HG02623 (cell line): ENCODE results near the gene ALDH18A1.

Experiments used
- ATAC-seq: cut with Tn5 transposase; IDR thresholded peaks from one replicate; pipeline ENCODE4 v1.9.1; 2021; ENCODE audit warnings: moderate library complexity; ENCODE audit not compliant: unreplicated experiment

ALDH18A1 gene

DNA sequence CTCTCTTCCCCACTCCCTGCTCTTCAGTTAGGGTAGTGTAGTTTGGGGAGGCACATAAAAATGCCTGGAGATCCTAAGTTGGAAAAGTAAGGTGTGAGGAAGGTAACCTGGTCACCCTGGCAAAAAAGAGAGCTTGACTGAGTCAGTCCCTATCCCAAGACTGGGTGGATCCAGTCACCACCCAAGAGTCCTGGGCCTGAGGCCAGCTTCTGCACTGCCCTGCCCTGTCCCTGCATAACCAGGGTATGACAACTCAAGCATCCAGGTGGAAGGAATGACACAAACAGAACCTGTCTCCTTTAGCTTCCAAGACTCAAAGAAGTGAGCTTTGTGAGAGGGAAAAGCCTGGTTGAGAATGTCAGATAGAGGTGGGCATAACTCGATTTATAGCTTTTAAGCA lies 68.5 kb downstream of the ALDH18A1 start:
- ATAC-seq: no peak

DNA sequence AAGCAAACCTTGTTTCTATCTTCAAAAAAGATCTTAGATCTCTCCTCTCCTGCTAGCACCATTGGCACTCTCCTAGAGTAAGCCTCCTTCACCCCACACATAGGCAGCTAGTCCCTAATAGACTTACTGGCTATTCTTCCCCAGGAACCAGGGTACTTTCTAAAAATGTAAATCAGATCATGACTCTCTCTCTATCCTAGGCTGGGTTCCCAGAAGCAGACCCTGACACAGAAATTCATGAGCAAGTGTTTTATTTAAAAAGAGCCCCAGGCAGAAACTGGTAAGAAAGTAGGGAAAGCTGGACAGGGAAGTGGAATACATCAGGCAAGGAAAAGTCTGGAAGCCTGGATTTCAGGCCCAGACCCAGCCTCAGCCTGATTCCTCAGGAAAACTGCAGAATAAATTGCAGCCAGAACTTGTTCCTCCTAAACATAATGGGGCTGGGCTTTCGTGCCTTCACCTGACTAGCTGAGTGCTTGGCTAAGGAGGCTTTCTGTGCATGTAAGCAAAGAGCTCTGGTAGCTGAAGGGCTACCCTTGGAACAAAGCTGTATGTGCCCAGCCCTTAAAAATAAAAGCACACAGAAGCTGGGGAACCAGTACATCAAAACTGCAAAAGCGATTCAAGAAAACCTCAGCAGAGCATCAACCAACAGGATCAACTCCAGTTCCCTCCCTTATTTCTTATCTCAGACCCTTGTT lies 76.5 kb downstream of the ALDH18A1 start:
- ATAC-seq: no peak

DNA sequence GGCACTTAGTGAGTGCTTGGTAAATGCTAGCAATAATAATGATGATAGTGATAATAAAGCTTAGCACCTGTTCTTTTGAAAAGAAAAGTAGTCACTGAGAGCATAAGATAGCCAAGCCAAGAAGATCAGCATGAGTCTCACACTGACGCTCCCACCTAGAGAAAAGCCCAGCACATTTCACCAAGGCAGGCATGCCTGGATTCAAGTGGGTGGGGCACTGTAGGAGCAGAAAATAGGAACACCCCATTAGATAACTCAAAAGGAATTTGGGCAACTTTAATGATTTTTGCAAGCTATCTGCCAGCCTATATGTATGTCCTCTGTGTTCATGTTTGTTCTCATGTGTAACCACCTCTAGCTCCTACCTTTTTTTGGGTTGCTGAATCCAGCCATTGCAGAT lies 77.2 kb downstream of the ALDH18A1 start:
- ATAC-seq: no peak

DNA sequence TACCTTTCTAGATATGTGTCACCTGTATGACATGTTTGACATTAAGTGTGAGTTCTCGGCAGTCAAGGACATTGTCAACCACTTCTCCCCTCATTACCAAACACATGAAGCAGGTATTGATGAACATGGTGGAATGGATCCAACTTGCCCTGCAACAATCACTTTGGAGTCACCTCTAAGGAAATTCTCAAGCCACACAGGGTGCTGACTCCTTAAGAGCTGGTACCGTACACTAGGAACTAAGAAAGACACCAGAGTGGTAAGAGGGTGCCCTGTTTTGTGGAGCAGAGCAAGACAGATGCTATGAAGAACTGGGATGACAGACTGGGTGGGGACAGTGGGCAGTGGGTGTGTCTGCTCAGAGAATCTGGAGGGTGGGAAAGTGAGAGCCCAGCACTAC lies 77.9 kb downstream of the ALDH18A1 start:
- no peak for ATAC-seq

DNA sequence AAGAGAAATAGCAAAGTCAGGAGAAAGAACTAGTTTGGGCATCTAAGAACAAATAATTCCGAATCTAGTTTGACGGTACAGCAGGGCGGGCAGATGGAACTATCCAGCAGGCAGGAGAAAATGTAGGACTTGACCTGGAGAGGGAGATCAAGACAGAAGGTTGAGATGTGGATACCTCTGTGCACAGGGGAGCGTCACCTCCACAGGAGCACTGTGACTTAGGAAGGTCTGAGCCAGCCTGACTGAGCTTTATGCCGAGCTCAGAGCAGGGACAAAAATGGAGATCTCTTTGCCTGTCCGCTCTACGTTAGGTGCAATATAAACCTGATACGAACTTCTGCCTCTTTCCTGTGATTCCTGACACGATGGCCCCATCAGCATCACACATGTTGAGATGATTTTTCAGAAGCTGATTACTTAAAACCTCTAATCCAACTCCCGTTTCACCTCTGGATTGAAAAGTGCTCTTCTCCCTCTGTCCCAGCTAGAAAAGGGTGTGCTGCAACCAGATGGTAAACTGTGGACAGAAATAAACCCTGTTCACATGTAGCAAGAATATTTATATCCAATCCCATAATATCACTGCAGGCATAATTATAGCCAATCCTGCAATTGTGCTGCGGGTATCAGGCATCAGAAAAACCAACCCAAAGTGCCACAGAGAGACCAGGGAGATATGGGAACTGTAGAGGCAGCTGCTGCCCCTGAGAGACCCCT lies 81.7 kb downstream of the ALDH18A1 start:
- no peak for ATAC-seq

DNA sequence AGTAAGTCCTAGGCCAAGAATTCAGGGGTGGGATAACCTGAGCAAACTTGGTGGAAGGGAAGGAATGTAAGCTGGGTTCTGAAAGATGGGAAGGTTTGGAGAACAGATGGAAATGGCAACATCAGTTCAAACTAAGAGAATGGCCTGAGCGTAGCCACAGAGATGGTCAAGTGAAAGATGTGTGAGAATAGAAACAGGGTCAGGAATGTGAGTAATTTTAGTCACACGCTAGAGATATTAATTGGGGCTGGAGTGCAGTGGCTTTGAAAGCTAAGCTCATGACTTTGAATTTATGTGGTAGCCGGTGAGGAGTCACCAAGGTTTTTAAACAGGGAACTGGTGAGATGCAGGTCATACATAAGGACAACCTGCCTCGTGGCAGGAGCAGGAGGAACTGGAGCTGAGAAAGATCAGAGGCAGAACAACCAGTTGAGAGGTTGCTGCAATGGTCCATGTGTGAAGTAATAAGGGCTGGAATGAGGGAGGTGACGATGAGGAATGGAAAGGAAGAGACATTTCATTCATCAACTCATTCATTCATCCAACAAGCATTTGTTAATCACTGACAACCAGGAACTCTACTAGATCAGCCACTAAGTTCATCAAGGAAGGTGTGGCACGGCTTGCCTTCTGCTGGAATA lies 82.4 kb downstream of the ALDH18A1 start:
- ATAC-seq: no peak

DNA sequence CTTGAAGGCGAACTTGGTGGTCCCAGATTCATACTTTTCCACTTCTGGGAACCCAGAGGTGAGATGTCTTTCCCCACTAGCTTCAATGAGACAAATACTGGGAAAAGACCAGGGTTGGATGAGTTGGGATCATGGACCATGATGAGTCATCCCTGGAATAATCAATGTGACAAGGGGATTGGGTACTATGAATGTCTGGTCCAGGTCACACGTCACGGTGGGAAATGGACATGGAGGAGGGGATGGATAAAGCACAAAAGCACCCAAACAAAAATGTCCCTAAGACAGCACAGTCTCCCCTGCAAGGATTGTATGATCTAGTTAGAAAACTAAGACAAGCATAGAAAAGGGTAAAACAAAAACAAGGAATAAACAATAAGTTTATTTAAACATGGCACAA lies 83.0 kb downstream of the ALDH18A1 start:
- ATAC-seq: no peak

DNA sequence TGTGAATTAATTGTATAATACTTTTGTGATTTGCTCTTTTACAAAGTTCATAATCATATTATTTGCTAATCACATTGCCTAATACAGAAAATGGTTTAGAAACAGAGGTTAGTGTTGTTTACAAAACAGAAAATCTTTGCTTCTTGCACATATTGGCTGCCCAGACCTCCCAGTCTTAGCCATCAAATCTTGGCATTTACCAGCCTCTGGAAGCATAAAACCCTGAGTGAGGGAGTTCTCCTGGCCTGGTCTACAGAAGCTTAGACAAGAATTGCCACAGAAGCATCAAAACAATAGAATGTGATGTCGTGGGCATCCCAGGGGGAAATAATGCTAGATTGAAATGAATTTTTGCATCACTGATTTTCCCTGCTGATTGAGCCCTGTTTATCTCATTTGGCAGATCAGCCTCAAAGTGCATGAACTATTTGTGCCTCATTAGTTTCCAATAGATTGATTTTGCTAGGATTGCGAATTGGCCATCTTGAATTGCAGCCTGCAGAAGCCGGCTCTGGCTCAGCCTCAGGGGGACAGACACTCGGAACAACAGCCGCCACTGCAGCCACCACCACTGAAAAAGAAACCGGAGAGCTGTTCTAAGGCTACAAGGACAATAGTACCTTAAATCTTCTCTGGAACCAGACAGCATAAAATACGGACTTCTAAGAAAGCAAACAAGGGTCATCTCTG lies 84.2 kb downstream of the ALDH18A1 start:
- no peak for ATAC-seq

DNA sequence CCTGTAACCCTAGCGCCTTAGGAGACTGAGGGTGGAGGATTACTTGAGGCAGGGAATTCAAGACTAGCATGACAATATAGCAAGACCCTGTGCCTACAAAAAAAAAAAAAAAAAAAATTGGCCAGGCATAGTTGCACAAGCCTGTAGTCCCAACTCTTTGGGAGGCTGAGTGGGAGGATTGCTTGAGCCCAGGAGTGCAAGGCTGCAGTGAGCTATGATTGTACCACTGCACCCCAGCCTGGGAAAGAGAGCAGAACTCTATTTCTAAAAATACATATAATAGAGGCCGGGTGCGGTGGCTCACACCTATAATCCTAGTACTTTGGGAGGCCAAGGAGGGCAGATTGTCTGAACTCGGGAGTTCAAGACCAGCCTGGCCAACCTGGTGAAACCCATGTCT lies 85.1 kb downstream of the ALDH18A1 start:
- no peak for ATAC-seq

DNA sequence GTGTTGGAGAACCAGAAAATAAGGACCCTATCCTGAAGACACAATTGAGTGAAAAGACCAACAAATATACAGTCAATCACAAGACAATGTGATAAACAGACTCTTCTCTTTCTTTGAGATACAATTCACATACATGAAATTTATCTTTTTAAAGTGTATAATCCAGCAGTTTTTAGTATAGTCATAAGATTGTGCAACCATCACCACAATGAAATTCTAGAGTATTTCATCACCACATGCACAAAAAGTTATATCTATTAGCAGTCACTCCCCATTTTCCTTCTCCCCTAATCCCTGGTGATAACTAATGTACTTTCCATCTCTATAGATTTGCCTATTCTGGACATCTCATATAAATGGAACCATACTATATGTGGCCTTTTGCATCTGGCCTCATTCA lies 87.1 kb downstream of the ALDH18A1 start:
- no peak for ATAC-seq

DNA sequence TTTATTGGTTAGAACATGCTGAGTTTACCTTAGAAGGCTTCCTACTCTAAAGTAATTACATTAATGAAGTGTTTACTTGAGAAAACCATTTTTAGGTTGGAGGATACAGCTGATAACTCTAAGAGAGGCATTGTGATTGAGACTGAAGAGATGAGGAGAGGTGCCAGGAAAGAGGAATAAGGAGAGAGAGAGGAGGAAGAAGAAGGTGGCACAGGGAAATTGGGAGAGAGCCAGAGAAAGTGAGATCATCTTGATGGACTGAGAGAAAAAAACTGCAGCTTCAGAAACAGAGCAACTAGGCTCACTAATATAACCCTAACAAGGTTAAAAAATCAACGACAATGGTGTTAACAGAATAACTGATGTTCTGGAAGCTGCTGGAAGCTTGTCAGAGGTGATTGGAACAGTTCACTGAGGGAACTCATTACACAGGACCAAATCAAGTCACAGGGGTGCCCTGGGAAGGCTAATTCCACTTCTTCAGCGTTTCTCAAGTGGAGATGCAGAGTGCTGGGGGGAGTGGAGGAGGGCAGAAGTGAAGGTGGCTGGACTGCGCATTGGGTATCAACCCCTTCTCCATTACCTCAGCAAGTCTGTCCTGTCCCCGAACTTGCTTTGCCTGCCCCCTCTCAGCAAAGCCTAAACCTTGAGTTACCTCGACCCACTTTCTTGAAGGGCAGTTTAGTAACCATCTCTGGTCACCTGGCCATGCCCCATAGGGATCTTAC lies 88.4 kb downstream of the ALDH18A1 start:
- ATAC-seq: no peak

DNA sequence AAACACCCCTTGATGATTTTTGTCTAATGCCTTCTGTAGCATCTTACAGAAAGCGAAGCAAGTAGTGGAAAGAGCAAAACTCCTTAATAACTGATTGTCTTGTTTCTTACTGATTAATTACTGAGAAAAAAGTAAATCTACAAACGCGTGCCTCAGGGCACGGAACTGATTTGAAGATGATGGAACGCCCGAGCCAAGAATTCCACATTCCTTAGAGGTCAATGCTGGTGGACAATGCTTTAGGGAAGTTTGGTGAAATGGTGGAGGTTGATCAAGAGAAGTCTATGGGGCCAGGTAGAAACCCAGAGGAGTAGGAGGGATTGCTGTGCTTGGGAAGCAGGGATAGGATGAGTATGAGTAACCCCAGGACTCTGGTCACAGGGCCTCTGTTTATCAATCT lies 90.4 kb downstream of the ALDH18A1 start:
- no peak for ATAC-seq

DNA sequence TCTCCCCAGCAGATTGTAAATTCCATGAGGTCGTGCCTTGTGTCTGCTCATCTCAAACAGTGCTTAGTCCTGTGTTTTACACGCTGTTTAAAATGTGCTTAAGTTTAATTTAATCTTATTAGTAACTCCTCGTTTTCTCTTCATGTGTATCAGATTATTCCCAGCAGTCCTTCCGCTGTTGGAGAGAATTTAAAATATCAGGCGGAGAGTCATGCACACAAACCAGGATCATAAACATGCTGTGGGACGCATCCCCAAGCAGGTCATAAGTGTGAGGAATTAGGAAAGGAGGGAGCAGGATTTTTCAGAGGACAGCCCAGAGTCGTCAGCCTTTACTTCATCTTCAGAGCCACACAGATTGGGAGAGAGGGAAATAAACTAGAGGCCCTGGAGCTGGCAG lies 91.2 kb downstream of the ALDH18A1 start:
- no peak for ATAC-seq

DNA sequence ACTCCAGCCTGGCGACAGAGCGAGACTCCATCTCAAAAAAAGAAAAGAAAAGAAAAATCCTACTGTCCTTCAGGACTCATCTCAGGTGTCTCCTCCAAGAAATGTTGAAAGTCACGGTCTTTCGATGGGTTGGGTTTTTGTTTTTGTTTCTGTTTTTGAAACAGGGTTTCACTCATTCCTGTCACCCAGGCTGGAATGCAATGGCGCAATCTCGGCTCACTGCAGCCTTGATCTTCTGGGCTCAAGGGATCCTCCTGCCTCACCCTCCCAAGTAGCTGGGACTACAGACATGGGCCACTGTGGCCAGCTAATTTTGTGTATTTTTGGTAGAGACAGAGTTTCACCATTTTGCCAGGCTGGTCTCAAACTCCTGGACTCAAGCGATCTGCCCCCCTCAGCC lies 92.2 kb downstream of the ALDH18A1 start:
- no peak for ATAC-seq

DNA sequence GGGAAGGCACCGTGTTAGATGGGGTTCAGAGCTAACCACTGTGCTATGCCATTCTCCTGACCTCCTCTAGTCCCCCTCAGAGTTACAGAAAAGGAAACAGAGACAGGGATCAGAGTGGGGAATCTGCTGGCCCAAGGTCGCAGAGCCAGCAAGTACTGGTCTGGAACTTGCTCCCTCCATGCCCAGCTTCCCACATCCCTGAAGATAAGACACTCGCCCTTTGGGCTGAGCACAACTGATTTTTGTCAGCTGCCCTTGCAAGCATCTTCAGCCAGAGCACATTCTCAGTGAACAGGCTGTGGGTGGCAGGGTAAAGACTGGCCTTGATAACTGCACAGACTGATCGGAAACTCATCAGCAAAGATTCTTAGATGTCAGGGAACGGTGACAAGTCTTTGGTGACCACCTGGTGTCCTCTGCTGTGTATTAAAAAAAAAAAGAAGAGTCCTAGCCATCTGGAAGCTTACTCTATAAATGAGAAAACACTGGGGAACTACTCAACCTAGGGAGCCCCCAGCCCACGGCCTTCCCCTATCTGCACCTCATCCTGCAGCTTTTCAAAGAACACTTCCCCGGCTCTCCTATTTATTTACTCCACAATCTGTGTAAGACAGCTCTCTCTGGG lies 94.1 kb downstream of the ALDH18A1 start:
- no peak for ATAC-seq

DNA sequence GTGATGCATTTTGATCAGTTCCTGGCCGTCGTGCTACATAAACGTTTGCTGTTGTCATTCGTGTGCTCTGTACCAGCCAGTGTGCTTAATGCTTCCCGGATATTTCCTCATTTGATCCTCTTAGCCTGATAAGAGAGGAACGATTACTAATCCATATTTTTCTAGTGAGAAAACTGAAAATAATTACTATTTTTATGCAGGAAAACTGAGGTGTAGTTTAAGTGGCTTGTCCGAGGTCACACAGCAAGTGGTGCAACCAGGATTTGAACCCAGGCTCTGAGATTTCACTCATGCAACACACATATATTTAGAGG lies 94.7 kb downstream of the ALDH18A1 start:
- no peak for ATAC-seq

DNA sequence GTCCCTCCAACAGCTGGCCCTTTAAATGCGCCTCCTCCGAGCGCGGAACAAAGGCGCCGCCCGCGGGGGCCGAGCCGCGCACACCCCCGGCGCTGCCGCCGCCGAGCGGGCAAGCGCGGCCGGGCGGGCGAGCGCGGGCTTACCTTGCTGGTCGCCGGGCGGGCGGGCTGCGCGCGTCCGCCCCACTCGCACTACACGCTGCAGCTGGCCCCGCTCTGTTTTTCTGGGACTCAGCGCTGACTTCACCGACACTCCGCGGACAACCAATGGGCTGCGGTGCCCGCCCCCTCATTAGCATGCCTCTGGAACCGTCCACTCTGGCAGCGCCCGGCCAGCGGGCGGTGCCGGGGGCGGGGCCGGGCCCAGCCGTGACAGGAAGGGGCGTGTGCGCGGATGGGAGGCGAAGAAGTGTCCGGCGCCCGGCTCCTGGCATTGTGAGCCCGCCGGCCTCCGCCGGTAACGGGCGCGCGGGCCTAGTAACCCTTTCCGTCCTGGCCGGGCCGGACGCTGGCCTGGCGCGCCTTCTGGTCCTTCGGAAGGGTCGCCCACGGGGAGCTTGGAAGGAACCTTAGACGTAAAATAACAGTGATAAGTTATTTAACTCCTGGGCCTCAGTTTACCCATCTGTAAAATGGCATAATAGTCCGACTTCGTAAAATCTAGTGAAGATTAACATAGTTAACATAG lies 95.2 kb downstream of the ALDH18A1 start, which contains the start of gene SORBS1:
Gene SORBS1 (minus strand): TSS at position 195 of the 687 bp plus-strand sequence. CDS start 120,236 bp downstream, outside the sequence.
- ATAC-seq: peak; percentile 98

DNA sequence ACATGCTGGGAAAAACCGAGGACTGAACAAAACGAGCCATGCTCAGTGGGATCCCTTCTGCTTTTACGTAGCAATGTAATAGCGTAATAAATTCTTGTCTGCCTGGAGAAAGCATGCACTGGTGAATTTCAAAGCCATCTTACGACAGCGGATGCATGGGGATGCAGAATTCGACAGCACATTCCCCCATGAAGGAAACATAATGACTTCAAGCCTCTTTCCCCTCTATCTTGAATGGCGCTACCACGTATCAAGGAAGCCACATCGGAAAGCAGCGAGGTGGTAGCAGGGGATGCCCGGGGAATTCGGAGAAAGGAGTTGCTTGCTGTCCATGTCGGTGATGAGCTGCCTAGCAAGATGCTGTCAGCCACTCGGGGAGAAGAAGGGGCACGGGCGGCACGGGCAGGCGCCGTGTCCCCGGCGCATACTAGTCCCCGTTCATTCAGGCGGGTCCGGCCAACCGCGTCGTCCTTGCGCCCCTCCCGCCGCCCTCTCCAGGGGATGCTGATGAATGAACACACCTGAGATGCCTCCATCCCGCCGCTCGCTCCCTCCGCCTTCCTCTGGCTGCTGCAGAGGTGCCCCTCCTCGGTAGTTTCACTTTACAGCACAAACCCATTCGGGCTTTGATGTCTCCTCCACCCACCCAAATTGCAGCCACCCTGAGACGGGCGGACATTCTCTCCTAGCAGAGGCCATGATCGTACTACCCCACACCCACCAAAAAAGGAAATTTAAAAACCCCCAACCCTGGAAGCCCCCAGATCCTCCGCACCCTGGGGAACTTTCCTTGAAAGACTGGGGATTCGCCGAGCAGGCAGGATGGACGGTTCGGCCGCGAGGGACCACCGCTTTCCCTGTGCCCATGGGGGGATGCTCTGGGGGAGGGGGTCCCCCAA lies 96.0 kb downstream of the ALDH18A1 start:
- ATAC-seq: no peak

DNA sequence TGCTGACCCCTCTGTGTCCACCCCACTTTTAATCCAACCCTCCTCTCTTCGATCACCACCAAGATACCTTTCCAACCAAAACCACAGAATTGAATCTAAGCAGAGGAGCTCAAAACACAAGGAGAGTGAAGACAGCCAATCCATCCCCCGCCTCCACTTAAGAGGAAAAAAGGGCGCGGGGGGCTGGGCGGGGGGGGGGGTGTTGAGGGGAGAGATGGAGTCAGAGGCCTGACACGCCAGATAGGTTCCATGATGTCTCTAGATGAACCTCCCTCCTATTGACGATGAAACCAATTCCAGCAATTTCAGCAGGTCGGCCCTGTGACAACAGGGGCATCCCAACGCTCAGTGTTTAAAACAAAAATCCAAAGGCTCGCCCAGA lies 96.6 kb downstream of the ALDH18A1 start:
- no peak for ATAC-seq
